Head of caudate nucleus (tissue), 42 donors: ENCODE results near the gene SEC31A.
A peak's percentile ranks its signal among the peaks of the same experiment; 100 is the strongest.
"Not testable (repeated sequence)": the region's sequence is repeated elsewhere in the genome, so short reads cannot be mapped to it uniquely, and the experiment has no call there.

Experiments used
- DNase-seq, 42 donors: peaks; one replicate each; pipeline versions ENCODE4 v3.0.0 to v3.0.0-alpha.2; 2020 to 2021; ENCODE audit warnings: mixed read lengths in 7 of 42
- intact Hi-C: fragments of 100-400 bp; cut with DNase I; formaldehyde crosslinking; loops from one replicate; pipeline ENCODE4 v1.15.0; 2022

Gene SEC31A

GRCh38 chr4:82890901-82891706, at the start of gene SEC31A:
Gene SEC31A, minus strand, starts transcription at chr4:82891153. Its CDS starts 9,217 bp downstream, at chr4:82881936.
- intact Hi-C loops: loop anchor here (2.0 kb wide), 1 partner anchor 144 kb away; the partner anchor contains the start of gene COPS4

DNA sequence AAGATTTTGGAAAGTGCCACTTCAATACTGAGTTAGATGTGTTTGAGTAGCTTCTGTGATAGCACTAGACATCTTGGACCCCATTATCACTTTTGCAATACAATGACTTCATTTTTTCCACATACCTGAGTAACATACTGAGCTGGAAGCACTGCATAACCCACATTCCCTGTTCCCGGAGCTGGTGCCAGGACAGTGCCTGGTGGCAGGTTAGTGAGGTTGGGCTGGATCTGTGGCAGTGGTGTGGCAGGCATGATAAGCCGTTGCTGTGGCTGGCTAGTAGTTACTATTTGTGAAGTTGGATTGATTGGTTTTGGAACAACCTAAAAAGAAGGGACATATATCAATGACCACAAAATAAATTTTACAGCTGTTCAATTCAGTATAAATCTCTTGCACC, 48.5 kb upstream of the SEC31A start:
- no peak for DNase-seq
- intact Hi-C loops: no loop called here

More at GRCh38 chr4:82890901-82891706, at the start of gene SEC31A:
- DNase-seq: peak; percentile 82 to 98 (median 96)

- intact Hi-C loops: no loop called here
- no peak for DNase-seq
These were observed 43.5 kb upstream of the SEC31A start for GRCh38 chr4:82934441-82934840.

DNA sequence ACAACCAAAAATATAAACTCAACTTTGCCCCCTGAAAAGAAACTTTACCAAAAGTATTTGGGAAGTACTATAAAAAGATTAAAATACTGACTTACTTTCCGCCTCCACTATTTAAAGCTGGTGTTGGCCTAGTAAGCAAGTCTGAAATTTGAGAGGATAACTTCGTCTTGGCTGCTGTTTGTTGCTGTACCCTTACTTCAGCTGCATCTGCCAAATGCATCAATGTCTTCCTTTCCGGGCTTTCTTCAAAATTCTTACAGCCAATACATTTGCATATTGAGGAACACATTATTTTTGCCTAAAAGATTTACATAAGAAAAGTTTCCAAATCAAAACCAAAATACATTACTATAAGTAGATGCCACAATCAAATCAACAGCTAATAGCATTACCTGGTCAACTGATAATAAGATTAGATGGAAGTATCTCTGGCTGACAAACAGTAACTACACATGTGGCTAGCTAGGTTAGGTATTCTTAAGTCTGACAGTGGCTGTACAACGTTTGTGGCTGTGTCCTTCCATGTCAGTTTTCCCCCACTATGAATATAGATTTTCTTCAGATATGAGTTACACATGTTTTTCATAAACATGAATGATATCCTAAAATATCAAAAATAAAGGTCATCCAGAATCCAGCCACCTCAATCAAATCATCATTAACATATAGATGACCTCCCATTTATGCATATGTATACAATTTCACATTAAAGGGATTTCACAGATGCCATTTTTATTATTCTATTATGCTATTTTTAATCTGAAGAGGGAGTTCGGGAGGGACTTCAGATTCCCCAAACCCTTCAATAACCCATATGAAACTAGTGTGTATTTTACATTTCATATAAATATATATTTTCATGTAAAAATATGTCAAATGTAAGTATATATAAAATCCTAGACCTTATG, 40.1 kb upstream of the SEC31A start:
- intact Hi-C loops: no loop called here
- no peak for DNase-seq

DNA sequence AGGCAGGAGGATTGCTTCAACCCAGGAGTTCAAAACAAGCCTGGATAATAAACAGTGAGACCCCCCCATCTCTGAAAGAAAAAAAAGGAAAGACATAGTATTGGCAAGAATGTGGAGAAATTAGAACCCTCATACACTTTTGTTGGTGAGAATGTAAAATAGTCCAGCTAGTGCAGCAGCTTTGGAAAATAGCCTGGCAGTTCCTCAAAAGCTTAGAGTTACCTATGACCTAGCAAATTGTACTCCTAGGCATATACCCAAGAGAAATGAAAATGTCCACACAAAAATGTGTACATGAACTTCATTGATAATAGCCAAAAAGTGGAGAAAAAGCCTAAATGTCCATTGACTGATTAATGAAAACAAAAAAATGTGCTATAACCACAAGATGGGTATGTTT, 30.8 kb upstream of the SEC31A start:
- intact Hi-C loops: no loop called here
- no peak for DNase-seq

DNA sequence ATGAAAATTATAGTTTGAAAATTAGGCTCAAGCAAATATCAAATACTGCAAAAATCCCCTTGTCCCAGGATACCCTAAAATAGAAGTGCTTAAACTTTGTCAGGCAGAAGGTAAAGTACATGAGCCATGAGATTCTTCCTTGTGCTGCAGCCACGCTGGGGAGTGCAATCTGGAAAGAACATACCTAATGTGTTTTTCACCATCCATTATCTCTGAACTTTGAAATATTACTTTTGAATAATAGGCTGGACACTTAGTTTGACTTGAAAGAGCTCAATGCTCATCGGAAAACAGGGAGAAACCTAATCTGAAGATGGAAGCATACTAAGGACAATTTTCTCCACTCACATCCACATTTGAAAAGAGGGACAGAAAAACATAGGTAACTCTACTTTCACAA, 28.4 kb upstream of the SEC31A start:
- intact Hi-C loops: no loop called here
- no peak for DNase-seq

- DNase-seq: peak in 9 of 42 donors; percentile 16 to 60 (median 22)
- intact Hi-C loops: no loop called here
These were observed 27.1 kb upstream of the SEC31A start for GRCh38 chr4:82918091-82918490.

GRCh38 chr4:82913968-82914367, 23.0 kb upstream of the SEC31A start:
- DNase-seq, intact Hi-C loops: not testable (repeated sequence)

- intact Hi-C loops: no loop called here
- DNase-seq: no peak
These were observed 22.4 kb upstream of the SEC31A start for GRCh38 chr4:82913305-82913704.

GRCh38 chr4:82909326-82909725, 18.4 kb upstream of the SEC31A start:
- intact Hi-C loops: loop anchor here (10.0 kb wide), 1 partner anchor 445 kb away; no protein-coding TSS in a partner anchor
- no peak for DNase-seq

DNA sequence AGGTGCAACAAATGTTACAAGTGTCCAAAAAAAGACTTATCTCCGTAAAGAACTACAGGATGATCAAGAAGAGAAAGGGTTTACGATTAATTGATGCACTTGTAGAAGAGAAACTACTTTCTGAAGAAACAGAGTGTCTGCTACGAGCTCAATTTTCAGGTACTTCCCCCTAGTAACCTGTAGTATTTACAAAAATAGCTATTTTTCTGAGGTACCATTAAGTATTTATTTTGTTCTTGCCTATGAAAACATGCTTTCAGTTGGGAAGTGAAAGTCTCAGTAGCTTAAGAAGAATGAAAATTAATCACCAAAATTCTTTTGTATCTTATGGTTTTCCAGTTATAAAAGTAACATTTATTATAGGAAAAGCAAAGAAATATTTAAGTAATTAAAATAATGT, 15.5 kb upstream of the SEC31A start:
- intact Hi-C loops: loop anchor here (10.0 kb wide), 1 partner anchor 442 kb away; no protein-coding TSS in a partner anchor

DNA sequence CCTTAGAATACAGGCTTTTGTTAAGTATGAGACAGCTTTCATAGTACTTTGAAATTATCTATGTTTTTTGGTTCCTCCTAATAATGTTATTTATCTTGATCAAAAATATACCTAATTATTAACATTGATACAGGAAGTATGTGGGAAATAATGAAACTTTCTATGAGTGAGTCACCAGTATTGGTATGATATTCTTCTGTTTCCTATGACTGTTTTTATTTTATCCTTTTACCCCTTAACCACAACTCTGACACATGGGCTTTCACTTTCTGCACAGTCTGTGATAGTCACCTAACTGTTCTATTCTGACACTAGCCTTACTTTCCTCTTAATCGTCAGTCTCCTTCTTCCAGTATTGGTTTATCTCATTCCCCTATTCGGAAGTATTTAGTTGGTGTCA, 14.3 kb upstream of the SEC31A start:
- intact Hi-C loops: loop anchor here (10.0 kb wide), 1 partner anchor 440 kb away; no protein-coding TSS in a partner anchor
- DNase-seq: no peak

More for the DNA sequence above, 15.5 kb upstream of the SEC31A start:
- DNase-seq: no peak

DNA sequence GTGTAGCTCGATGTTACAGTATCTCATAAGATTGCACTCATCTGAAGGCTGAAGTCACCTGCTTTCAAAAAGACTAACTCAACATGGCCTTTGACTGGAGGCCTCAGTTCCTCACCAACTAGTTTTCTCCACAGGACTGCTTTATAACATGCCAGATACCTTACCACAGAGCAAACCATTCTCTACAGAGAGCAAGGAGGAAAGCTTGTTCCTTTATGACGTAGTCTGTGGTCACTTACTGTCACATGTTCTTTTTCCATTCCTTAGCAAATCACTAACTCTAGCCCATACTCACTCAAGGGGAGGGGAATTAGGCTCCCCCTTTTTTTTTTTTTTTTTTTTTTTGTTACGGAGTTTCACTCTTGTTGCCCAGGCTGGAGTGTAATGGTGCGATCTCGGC, 12.8 kb upstream of the SEC31A start:
- intact Hi-C loops: loop anchor here (5.0 to 10.0 kb wide), 2 partner anchors 109 to 439 kb away; partner anchors contain the start of gene LIN54
- no peak for DNase-seq

DNA sequence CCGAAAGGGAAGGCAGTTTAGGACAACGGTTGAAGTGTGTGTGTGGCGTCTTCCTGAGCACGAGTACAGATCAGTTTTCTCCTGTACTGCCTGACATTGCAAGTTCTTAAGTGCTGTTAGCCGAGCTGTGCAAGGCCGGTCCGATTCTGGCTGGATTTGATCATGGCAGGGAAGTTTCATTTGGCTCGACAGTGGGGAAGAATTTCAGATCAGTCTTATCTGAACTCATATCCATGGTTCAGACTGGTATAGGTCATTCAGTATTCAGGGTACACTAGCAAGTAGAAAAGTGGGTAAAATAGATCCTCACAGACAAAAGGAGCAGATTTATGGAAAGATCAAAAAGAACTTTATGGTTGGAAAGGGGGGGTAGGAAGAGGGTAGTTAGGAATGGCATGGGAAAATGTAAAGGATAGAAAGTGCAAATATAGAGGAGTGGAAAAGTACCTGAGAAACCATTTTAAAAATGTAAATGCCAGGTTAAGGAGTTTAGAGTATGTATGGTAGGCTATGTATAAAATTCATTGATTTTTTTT, 10.3 kb upstream of the SEC31A start:
- intact Hi-C loops: loop anchor here (5.0 to 10.0 kb wide), 2 partner anchors 111 to 436 kb away; partner anchors contain the start of gene LIN54
- peak in 1 of 42 donors; percentile 5 for DNase-seq

DNA sequence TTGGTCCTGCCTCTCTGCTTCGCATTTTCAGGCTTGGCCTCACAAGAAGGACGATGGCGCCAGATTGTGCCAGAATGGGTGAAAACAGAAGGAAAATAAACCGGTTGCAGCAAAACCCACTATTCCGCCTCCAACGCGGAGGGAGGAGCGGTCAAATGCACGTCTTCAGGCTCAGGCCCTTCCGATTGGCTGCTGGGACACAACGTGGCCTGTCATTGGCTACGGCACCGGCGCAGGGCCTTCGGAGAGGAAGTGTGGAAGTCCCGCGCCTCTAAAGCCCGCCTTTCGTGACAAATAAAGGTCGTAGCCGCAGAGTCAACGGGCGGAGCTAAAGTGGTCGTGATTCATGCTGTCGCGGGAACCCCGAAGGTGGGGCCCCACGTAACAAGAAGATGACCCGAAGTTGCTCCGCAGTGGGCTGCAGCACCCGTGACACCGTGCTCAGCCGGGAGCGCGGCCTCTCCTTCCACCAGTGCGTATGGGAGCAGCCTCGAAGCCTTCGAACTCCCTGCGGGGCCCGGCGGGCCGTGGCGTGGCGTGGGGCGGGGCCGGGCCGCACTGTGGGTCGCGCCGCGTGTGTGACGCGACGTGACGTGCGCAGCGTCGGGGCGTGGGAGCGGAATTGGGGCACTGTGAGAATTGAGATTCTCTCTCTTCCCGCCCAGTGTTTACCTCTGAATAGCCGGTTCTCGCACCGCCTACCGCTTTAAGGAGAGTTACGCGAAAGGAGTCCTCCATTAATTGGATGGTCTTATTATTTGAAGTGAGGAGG, 9.6 kb upstream of the SEC31A start, which contains the start of gene THAP9:
TSS of gene THAP9 (plus strand) at position 325 of the 772 bp plus-strand sequence. CDS start at position 393, 68 bp downstream.
- DNase-seq: peak; percentile 96 to 100 (median 99)

GRCh38 chr4:82900066-82900410, 9.1 kb upstream of the SEC31A start:
- intact Hi-C loops: loop anchor here (5.0 to 10.0 kb wide), 2 partner anchors 112 to 435 kb away; partner anchors contain the start of gene LIN54
- peak in 1 of 42 donors; percentile 19 for DNase-seq

More for the DNA sequence above, 9.6 kb upstream of the SEC31A start, which contains the start of gene THAP9:
- intact Hi-C loops: loop anchor here (5.0 to 10.0 kb wide), 2 partner anchors 112 to 436 kb away; partner anchors contain the start of gene LIN54

GRCh38 chr4:82899374-82900065, 8.6 kb upstream of the SEC31A start:
- intact Hi-C loops: loop anchor here (5.0 to 10.0 kb wide), 2 partner anchors 113 to 435 kb away; partner anchors contain the start of gene LIN54
- no peak for DNase-seq
